SK-N-SH (cell line): ENCODE measurements around the gene PRDM7. TPM values are rescaled to one million over a fixed set of nuclear protein-coding genes. Genes with fewer than 3 reads are reported as not detected.

Experiments
- CTCF ChIA-PET: fragments of 300-600, 350-600 bp; formaldehyde crosslinking; extraction: SDS; loops from one replicate; lab custom pipeline; 2021; lab: Yijun Ruan, JAX
- POLR2A ChIA-PET: fragments of 350-600 bp; sonication (Branson Sonifier 250); formaldehyde crosslinking; extraction: SDS; loops from one replicate; lab custom pipeline; 2020; ENCODE audit warnings: antibody characterized with exemption, inconsistent platforms; lab: Yijun Ruan, JAX
- DNase-seq: peaks from one replicate; pipeline ENCODE4 v3.0.0; 2012
- H2AFZ ChIP-seq: fragments of 200-600 bp; sonication (generic); 2 replicates; pipeline ENCODE4 v1.8.1; 2016; ENCODE audit warnings: antibody characterized with exemption, mild to moderate bottlenecking, low read depth
- H3F3A ChIP-seq: fragments of 200-600 bp; sonication (generic); replicated peaks from 2 replicates; pipeline ENCODE3; 2016; ENCODE audit warnings: antibody characterized with exemption, mild to moderate bottlenecking; ENCODE audit not compliant: insufficient read depth
- H3K27ac ChIP-seq, 2 experiments: fragments of 200-500 bp in 1 of 2; fragments of 200-600 bp in 1 of 2; sonication (Bioruptor generic) in 1 of 2; sonication (generic), shearing (Covaris generic) in 1 of 2; 2 replicates each; pipeline versions ENCODE4 v1.5.1 to v1.6.1; 2014 to 2016; ENCODE audit warnings: low read depth in 2 of 2, inconsistent platforms in 1 of 2, low read length in 1 of 2, mild to moderate bottlenecking in 1 of 2, mixed read lengths in 1 of 2
- H3K27me3 ChIP-seq: fragments of 200-600 bp; sonication (generic), shearing (Covaris generic); 2 replicates; pipeline ENCODE4 v1.6.1; 2016; ENCODE audit warnings: mixed run types; ENCODE audit not compliant: insufficient read depth
- H3K36me3 ChIP-seq, 2 experiments: fragments of 200-500 bp in 1 of 2; fragments of 200-600 bp in 1 of 2; sonication (Bioruptor generic) in 1 of 2; sonication (generic) in 1 of 2; replicated peaks in 1 of 2; 2 replicates each; pipeline versions ENCODE3 to v1.5.1; 2014 to 2016; ENCODE audit warnings: low read length in 1 of 2, mild to moderate bottlenecking in 1 of 2; ENCODE audit not compliant: insufficient read depth in 2 of 2, control insufficient read depth in 1 of 2
- H3K4me1 ChIP-seq, 2 experiments: fragments of 200-500 bp in 1 of 2; fragments of 200-600 bp in 1 of 2; sonication (Bioruptor generic) in 1 of 2; sonication (generic), shearing (Covaris generic) in 1 of 2; 2 replicates each; pipeline versions ENCODE4 v1.5.1 to v1.6.1; 2014 to 2016; ENCODE audit warnings: low read depth in 1 of 2, low read length in 1 of 2, mixed run types in 1 of 2; ENCODE audit not compliant: insufficient read depth in 2 of 2, control insufficient read depth in 1 of 2
- H3K4me2 ChIP-seq: fragments of 200-600 bp; sonication (generic), shearing (Covaris generic); 2 replicates; pipeline ENCODE4 v1.6.1; 2017; ENCODE audit warnings: mixed run types
- H3K4me3 ChIP-seq, 2 experiments: fragments of 200-500 bp in 1 of 2; fragments of 200-600 bp in 1 of 2; sonication (Bioruptor generic) in 1 of 2; sonication (generic), shearing (Covaris generic) in 1 of 2; 2 replicates each; pipeline versions ENCODE4 v1.5.1 to v1.8.1; 2014 to 2016; ENCODE audit warnings: low read depth in 2 of 2, inconsistent platforms in 1 of 2, low read length in 1 of 2, mild to moderate bottlenecking in 1 of 2, mixed read lengths in 1 of 2, moderate library complexity in 1 of 2
- H3K79me2 ChIP-seq: fragments of 200-600 bp; sonication (generic); 2 replicates; pipeline ENCODE4 v1.8.1; 2017; ENCODE audit warnings: mild to moderate bottlenecking; ENCODE audit not compliant: insufficient read depth
- H3K9ac ChIP-seq: fragments of 200-600 bp; sonication (generic); 2 replicates; pipeline ENCODE4 v1.6.1; 2017; ENCODE audit warnings: mixed run types
- H3K9me2 ChIP-seq: fragments of 200-600 bp; sonication (generic); 2 replicates; pipeline ENCODE4 v1.6.1; 2017; ENCODE audit warnings: mixed run types
- H3K9me3 ChIP-seq: fragments of 200-600 bp; sonication (generic); 2 replicates; pipeline ENCODE4 v1.6.1; 2017; ENCODE audit warnings: mixed run types, mild to moderate bottlenecking, moderate library complexity
- H4K20me1 ChIP-seq: fragments of 200-600 bp; sonication (generic); 2 replicates; pipeline ENCODE4 v1.6.1; 2017; ENCODE audit warnings: mild to moderate bottlenecking, mixed run types; ENCODE audit not compliant: insufficient read depth
- EP300 ChIP-seq, 2 experiments: IDR thresholded peaks; 2 replicates each; pipeline versions ENCODE4 v1.4.0 to v1.6.1; 2012; ENCODE audit warnings: borderline replicate concordance in 1 of 2, low read depth in 1 of 2, low read length in 1 of 2
- EZH2phosphoT487 ChIP-seq: fragments of 200-600 bp; sonication (generic); IDR thresholded peaks from 2 replicates; pipeline ENCODE4 v1.6.1; 2017; ENCODE audit warnings: low read depth, mixed run types, mild to moderate bottlenecking, antibody characterized with exemption, moderate library complexity, borderline replicate concordance
- FOSL2 ChIP-seq: IDR thresholded peaks from 2 replicates; pipeline ENCODE4 v1.4.0; 2012; ENCODE audit warnings: low read depth, mild to moderate bottlenecking, moderate library complexity, borderline replicate concordance
- GABPA ChIP-seq: IDR thresholded peaks from 2 replicates; pipeline ENCODE4 v1.4.0; 2012; ENCODE audit warnings: low read depth, mild to moderate bottlenecking
- MEF2A ChIP-seq: IDR thresholded peaks from 2 replicates; pipeline ENCODE4 v1.4.0; 2012; ENCODE audit warnings: low read depth, borderline replicate concordance
- MXI1 ChIP-seq: IDR thresholded peaks from 2 replicates; pipeline ENCODE4 v1.6.1; 2012; ENCODE audit warnings: mild to moderate bottlenecking, low read depth, low read length, improper control_type of control experiment
- NRF1 ChIP-seq: IDR thresholded peaks from 2 replicates; pipeline ENCODE4 v1.6.1; 2012; ENCODE audit warnings: low read depth, mild to moderate bottlenecking, low read length
- PBX3 ChIP-seq: IDR thresholded peaks from 2 replicates; pipeline ENCODE4; 2012
- POLR2AphosphoS5 ChIP-seq: IDR thresholded peaks from 2 replicates; pipeline ENCODE4 v1.6.1; 2012; ENCODE audit warnings: low read depth, low read length
- RAD21 ChIP-seq: IDR thresholded peaks from 2 replicates; pipeline ENCODE4 v1.6.1; 2012; ENCODE audit warnings: mild to moderate bottlenecking, low read length
- RFX5 ChIP-seq: IDR thresholded peaks from 2 replicates; pipeline ENCODE4 v1.6.1; 2012; ENCODE audit warnings: mild to moderate bottlenecking, improper control_type of control experiment, low read length
- TCF12 ChIP-seq: IDR thresholded peaks from 2 replicates; pipeline ENCODE4 v1.4.0; 2012
- YY1 ChIP-seq: IDR thresholded peaks from 2 replicates; pipeline ENCODE4 v1.4.0; 2012; ENCODE audit warnings: low read depth, mild to moderate bottlenecking
- ZBTB33 ChIP-seq: IDR thresholded peaks from 2 replicates; pipeline ENCODE4 v1.4.0; 2012; ENCODE audit warnings: low read depth, borderline replicate concordance
- WGBS: methylation state at CpG from one replicate; pipeline ENCODE4 v1.1.6; 2017; ENCODE audit warnings: low lambda C conversion rate; 5-methylcytosine and 5-hydroxymethylcytosine counted together
- polyA plus RNA-seq, 3 experiments: library from polyadenylated mRNA; depleted of rRNA; stranded (reverse); fragments of >200 nt; gene quantifications; 2 replicates each; pipeline ENCODE4 v1.2.3, GENCODE V29; 2012

PRDM7 gene
- polyA plus RNA-seq, 1 of the 3 experiments (the other 2 are of a cell fraction): not detected

- Histone ChIP-seq H3K4me2 (no peak overlapping the region), H3K9me3 (no peaks in the 10 kb centered on the region), H3K9ac (no peak overlapping the region), H3K27ac (no peak overlapping the region), H3K4me1 (peaks cover 0 to 5% of the 10 kb centered on the region in 2 experiments; a peak in 2 of 4 replicates), H3K4me3 (no peak overlapping the region), H3K79me2 (no peaks in the 10 kb centered on the region), H3F3A (no peaks in the 10 kb centered on the region), H4K20me1 (no peaks in the 10 kb centered on the region), H3K9me2 (no peaks in the 10 kb centered on the region), H2AFZ (no peak overlapping the region), H3K27me3 (peaks cover 5% of the 10 kb centered on the region; the same call in 1 of the 2 replicates), H3K36me3 (no peaks in the 10 kb centered on the region)
- no peak for TF ChIP-seq EP300 (IDR thresholded peaks at IDR 0.05; ENCODE audit: borderline replicate concordance in 1 of 2, low read depth in 1 of 2, low read length in 1 of 2)
- TF ChIP-seq NRF1: no peak
- TF ChIP-seq MEF2A: no peak
- TF ChIP-seq EZH2phosphoT487: no peak
- TF ChIP-seq PBX3: no peak
- no peak for TF ChIP-seq ZBTB33
- 32% methylated on average over 5 of the region's 5 CpGs for WGBS
- POLR2A ChIA-PET: no interaction called here
- no peak for DNase-seq
- CTCF ChIA-PET: interaction anchor here (2.5 kb wide), 1 partner anchor 9 kb away, joined by 9 read pairs; no protein-coding TSS in a partner anchor
Observed at GRCh38 chr16:90072442-90073105, 4.6 kb downstream of the PRDM7 start.

GRCh38 chr16:90070440-90070839, 6.7 kb downstream of the PRDM7 start:
- Histone ChIP-seq H4K20me1 (no peaks in the 10 kb centered on the region), H3K4me3 (no peak overlapping the region), H2AFZ (no peak overlapping the region), H3K79me2 (no peaks in the 10 kb centered on the region), H3F3A (no peaks in the 10 kb centered on the region), H3K9ac (no peak overlapping the region), H3K4me1 (no peaks in the 10 kb centered on the region), H3K4me2 (no peak overlapping the region), H3K9me3 (no peaks in the 10 kb centered on the region), H3K9me2 (no peaks in the 10 kb centered on the region), H3K27ac (no peak overlapping the region), H3K27me3 (peaks cover 5% of the 10 kb centered on the region; the same call in 1 of the 2 replicates), H3K36me3 (no peaks in the 10 kb centered on the region)
- TF ChIP-seq ZBTB33 (no peak), FOSL2 (no peak), POLR2AphosphoS5 (no peak), GABPA (no peak), RFX5 (no peak), MXI1 (no peak), MEF2A (no peak), TCF12 (no peak), YY1 (no peak), EZH2phosphoT487 (no peak), RAD21 (no peak), EP300 (IDR thresholded peaks at IDR 0.05; ENCODE audit: borderline replicate concordance in 1 of 2, low read depth in 1 of 2, low read length in 1 of 2) (no peak)
- POLR2A ChIA-PET: no interaction called here
- DNase-seq: no peak
- 21% methylated on average over 2 of the region's 2 CpGs for WGBS
- CTCF ChIA-PET: interaction anchor here (1.0 kb wide), 1 partner anchor 12 kb away, joined by 3 read pairs; no protein-coding TSS in a partner anchor
